ENCODE measurements around the gene REV3L. TPM values are rescaled to one million over a fixed set of nuclear protein-coding genes. Genes with fewer than 3 reads are reported as not detected.

The REV3L gene
- total RNA-seq, 1 experiment from 2014 or later = 5.3 TPM

DNA sequence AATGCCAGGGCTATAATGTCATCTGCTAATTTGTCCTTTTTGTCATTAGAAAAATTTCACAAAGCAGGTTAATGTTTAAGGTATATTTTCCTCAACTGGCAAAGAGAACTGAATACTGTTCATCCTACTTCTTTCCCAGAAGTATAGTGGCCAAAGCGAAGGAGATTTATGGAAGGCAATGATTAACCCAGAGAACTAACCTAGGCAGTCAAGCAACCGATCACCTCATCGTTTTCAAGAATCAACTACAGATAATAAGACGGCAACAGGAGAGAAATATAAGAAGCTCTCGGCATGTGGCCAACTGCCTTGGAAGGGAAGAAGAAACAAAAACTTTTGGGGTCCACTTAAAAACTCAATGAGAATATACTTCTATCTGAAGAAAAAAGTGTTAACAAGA is 38.2 kb downstream of the REV3L start:
- Histone ChIP-seq H3K23ac (ENCODE audit: insufficient read length, low read depth, low read length) (no peak overlapping the region), H2BK120ac (ENCODE audit: low read depth, low read length, poor library complexity, severe bottlenecking) (no peak overlapping the region), H3K79me2 (ENCODE audit: insufficient read depth, low read length) (no peaks in the 10 kb centered on the region), H3K14ac (ENCODE audit: insufficient read depth, low read length) (no peak overlapping the region), H3K27ac (ENCODE audit: insufficient read length, low read depth, low read length) (no peak overlapping the region), H3K4ac (ENCODE audit: low read depth, low read length) (no peak overlapping the region), H3K4me2 (ENCODE audit: insufficient read depth, insufficient read length, low read length) (no peak overlapping the region), H4K20me1 (ENCODE audit: control insufficient read depth, insufficient read depth, insufficient read length) (no peaks in the 10 kb centered on the region), H3K9ac (ENCODE audit: extremely low read depth, insufficient read length, low read length) (no peak overlapping the region), H2BK12ac (ENCODE audit: insufficient read length, low read depth, low read length) (no peak overlapping the region), H4K91ac (ENCODE audit: insufficient read length, low read depth, low read length) (no peak overlapping the region), H2BK5ac (ENCODE audit: insufficient read length, low read length) (no peak overlapping the region), H3K79me1 (ENCODE audit: insufficient read depth, low read depth, low read length, poor library complexity, severe bottlenecking) (no peaks in the 10 kb centered on the region), H3K18ac (ENCODE audit: insufficient read length, low read depth, low read length) (no peak overlapping the region), H3K4me1 (ENCODE audit: insufficient read depth, low read length) (no peaks in the 10 kb centered on the region), H2AK5ac (ENCODE audit: insufficient read length, low read length) (no peak overlapping the region), H3K23me2 (ENCODE audit: insufficient read length, low read depth, low read length, poor library complexity, severe bottlenecking) (no peaks in the 10 kb centered on the region), H2AFZ (ENCODE audit: low read length) (no peak overlapping the region), H3K9me3 (ENCODE audit: control insufficient read depth, low read depth, low read length) (no peaks in the 10 kb centered on the region), H3K56ac (ENCODE audit: insufficient read length, low read depth, low read length) (no peak overlapping the region), H3K27me3 (ENCODE audit: insufficient read depth, low read length) (no peaks in the 10 kb centered on the region; the same call in 1 of the 2 replicates), H4K8ac (replicated peaks; ENCODE audit: insufficient read length, low read depth, low read length) (no peak overlapping the region), H3T11ph (ENCODE audit: low read length) (no peak overlapping the region), H2BK20ac (ENCODE audit: low read depth, low read length, poor library complexity, severe bottlenecking) (no peak overlapping the region), H2BK15ac (ENCODE audit: low read depth, low read length) (no peak overlapping the region), H4K5ac (ENCODE audit: insufficient read length, low read depth, low read length) (no peak overlapping the region)
- no peaks in the 10 kb centered on the region for H3K36me3 Mint-ChIP-seq (ENCODE audit: insufficient read depth in 1 of 3, low read depth in 3 of 3)
- no peak overlapping the region for H3K4me3 Mint-ChIP-seq
- WGBS (ENCODE audit: extremely low coverage, insufficient read length, low lambda C conversion rate) = no CpG with 5 or more reads among the region's 5 CpGs
- no peak overlapping the region; a peak in 1 of 7 replicates for H3K27ac Mint-ChIP-seq
- H3K27me3 Mint-ChIP-seq (ENCODE audit: low read depth) = peaks cover 7% of the 10 kb centered on the region; the same call in 1 of the 2 replicates
- H3K9me3 Mint-ChIP-seq = no peaks in the 10 kb centered on the region
- TF ChIP-seq, protein P1, sequence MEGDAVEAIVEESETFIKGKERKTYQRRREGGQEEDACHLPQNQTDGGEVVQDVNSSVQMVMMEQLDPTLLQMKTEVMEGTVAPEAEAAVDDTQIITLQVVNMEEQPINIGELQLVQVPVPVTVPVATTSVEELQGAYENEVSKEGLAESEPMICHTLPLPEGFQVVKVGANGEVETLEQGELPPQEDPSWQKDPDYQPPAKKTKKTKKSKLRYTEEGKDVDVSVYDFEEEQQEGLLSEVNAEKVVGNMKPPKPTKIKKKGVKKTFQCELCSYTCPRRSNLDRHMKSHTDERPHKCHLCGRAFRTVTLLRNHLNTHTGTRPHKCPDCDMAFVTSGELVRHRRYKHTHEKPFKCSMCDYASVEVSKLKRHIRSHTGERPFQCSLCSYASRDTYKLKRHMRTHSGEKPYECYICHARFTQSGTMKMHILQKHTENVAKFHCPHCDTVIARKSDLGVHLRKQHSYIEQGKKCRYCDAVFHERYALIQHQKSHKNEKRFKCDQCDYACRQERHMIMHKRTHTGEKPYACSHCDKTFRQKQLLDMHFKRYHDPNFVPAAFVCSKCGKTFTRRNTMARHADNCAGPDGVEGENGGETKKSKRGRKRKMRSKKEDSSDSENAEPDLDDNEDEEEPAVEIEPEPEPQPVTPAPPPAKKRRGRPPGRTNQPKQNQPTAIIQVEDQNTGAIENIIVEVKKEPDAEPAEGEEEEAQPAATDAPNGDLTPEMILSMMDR (conservative IDR thresholded peaks at IDR 0.05) = no peak
- peaks cover 7% of the 10 kb centered on the region in 2 experiments; a peak in 1 of 4 replicates for H3K4me1 Mint-ChIP-seq
- DNase-seq = no peak

Data from H9 (cell line).